ENCODE data around the gene CNTN5.

The CNTN5 gene

DNA sequence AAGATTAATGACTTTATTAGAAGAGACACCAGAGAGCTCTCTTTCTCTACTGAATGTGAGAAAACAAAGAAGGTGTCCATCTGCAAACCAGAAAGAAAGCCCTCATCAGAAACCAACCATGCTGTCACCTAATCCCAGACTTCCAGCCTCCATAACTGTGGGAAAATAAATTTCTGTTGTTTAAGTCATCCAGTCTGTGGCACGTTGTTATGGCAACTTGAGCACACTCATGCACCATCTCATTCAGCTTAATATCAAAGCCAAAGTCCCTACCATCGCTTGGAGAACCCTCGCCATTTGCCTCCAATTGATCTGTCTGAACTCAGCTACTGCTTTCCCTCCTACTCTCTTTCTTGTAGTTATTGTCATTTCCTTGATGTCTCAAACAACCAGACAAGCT is 900.2 kb downstream of the CNTN5 start (continued):
- TF ChIP-seq ZNF776 (tag by site-specific recombination; IDR thresholded peaks at IDR 0.05; ENCODE audit: borderline replicate concordance) (no peak), ZNF24 (tag by site-specific recombination; IDR thresholded peaks at IDR 0.05) (no peak), ZNF544 (tag by site-specific recombination; IDR thresholded peaks at IDR 0.05) (no peak), ZNF174 (tag by site-specific recombination; IDR thresholded peaks at IDR 0.05) (no peak), ZNF202 (tag by site-specific recombination; IDR thresholded peaks at IDR 0.05; ENCODE audit: borderline replicate concordance) (no peak), FEZF1 (tag by site-specific recombination; IDR thresholded peaks at IDR 0.05) (no peak)

- Histone ChIP-seq H3K4me3 (ENCODE audit: low read depth, low read length) (no peak overlapping the region), H3K9me3 (ENCODE audit: control insufficient read depth, insufficient read depth, low read depth, low read length) (no peaks in the 10 kb centered on the region), H3K36me3 (ENCODE audit: control insufficient read depth in 2 of 2, insufficient read depth in 1 of 2, low read length in 2 of 2) (no peaks in the 10 kb centered on the region), H3K4me1 (ENCODE audit: control insufficient read depth, insufficient read depth, low read length) (no peaks in the 10 kb centered on the region), H3K27ac (ENCODE audit: extremely low read depth, low read depth, low read length) (no peak overlapping the region)
- CTCF ChIA-PET = interaction anchor here (0.5 kb wide), 1 partner anchor 20 kb away, joined by 3 read pairs; no protein-coding TSS in a partner anchor
- no peak for TF ChIP-seq ZNF837 (tag by site-specific recombination; IDR thresholded peaks at IDR 0.05)
- TF ChIP-seq ZBTB7A (tag by site-specific recombination; IDR thresholded peaks at IDR 0.05; ENCODE audit: low read depth) = no peak
- TF ChIP-seq GFI1B (tag by site-specific recombination; IDR thresholded peaks at IDR 0.05) = no peak
- TF ChIP-seq PRDM2 (tag by site-specific recombination; IDR thresholded peaks at IDR 0.05; ENCODE audit: borderline replicate concordance) = no peak
- TF ChIP-seq MYNN (tag by site-specific recombination; IDR thresholded peaks at IDR 0.05; ENCODE audit: borderline replicate concordance) = no peak
- TF ChIP-seq ZFHX2 (tag by site-specific recombination; conservative IDR thresholded peaks at IDR 0.05) = no peak
- no peak for TF ChIP-seq ZNF600 (tag by site-specific recombination; IDR thresholded peaks at IDR 0.05)
- TF ChIP-seq, protein P1, sequence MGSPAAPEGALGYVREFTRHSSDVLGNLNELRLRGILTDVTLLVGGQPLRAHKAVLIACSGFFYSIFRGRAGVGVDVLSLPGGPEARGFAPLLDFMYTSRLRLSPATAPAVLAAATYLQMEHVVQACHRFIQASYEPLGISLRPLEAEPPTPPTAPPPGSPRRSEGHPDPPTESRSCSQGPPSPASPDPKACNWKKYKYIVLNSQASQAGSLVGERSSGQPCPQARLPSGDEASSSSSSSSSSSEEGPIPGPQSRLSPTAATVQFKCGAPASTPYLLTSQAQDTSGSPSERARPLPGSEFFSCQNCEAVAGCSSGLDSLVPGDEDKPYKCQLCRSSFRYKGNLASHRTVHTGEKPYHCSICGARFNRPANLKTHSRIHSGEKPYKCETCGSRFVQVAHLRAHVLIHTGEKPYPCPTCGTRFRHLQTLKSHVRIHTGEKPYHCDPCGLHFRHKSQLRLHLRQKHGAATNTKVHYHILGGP (tag by site-specific recombination; IDR thresholded peaks at IDR 0.05) = no peak
- TF ChIP-seq ZNF530 (tag by site-specific recombination; IDR thresholded peaks at IDR 0.05; ENCODE audit: low read depth) = no peak
- TF ChIP-seq ZNF664 (tag by site-specific recombination; IDR thresholded peaks at IDR 0.05) = no peak
- no peak for TF ChIP-seq ZNF548 (tag by site-specific recombination; IDR thresholded peaks at IDR 0.05)
- TF ChIP-seq, protein P2, sequence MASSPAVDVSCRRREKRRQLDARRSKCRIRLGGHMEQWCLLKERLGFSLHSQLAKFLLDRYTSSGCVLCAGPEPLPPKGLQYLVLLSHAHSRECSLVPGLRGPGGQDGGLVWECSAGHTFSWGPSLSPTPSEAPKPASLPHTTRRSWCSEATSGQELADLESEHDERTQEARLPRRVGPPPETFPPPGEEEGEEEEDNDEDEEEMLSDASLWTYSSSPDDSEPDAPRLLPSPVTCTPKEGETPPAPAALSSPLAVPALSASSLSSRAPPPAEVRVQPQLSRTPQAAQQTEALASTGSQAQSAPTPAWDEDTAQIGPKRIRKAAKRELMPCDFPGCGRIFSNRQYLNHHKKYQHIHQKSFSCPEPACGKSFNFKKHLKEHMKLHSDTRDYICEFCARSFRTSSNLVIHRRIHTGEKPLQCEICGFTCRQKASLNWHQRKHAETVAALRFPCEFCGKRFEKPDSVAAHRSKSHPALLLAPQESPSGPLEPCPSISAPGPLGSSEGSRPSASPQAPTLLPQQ (tag by site-specific recombination; IDR thresholded peaks at IDR 0.05) = no peak
- no peak for TF ChIP-seq ZBTB17 (tag by site-specific recombination; IDR thresholded peaks at IDR 0.05)
- no peak for TF ChIP-seq HOXD13 (CRISPR knock-in tag; IDR thresholded peaks at IDR 0.05; ENCODE audit: borderline replicate concordance)
- no peak for TF ChIP-seq OSR2 (tag by site-specific recombination; IDR thresholded peaks at IDR 0.05)
- no peak for TF ChIP-seq ZSCAN4 (tag by site-specific recombination; IDR thresholded peaks at IDR 0.05)
- no peak for TF ChIP-seq ZNF529 (tag by site-specific recombination; IDR thresholded peaks at IDR 0.05; ENCODE audit: insufficient replicate concordance)
- no peak for TF ChIP-seq KLF1 (tag by site-specific recombination; IDR thresholded peaks at IDR 0.05)
- TF ChIP-seq ZFP37 (tag by site-specific recombination; IDR thresholded peaks at IDR 0.05) = no peak
- POLR2A ChIA-PET = no interaction called here
Observed at GRCh38 chr11:99925968-99926367, 905.2 kb downstream of the CNTN5 start.

Data from HEK293 (cell line).